ENCODE results near the gene DDAH2.
A peak's percentile ranks its signal among the peaks of the same experiment; 100 is the strongest.

DDAH2 gene, protein sequence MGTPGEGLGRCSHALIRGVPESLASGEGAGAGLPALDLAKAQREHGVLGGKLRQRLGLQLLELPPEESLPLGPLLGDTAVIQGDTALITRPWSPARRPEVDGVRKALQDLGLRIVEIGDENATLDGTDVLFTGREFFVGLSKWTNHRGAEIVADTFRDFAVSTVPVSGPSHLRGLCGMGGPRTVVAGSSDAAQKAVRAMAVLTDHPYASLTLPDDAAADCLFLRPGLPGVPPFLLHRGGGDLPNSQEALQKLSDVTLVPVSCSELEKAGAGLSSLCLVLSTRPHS

DNA sequence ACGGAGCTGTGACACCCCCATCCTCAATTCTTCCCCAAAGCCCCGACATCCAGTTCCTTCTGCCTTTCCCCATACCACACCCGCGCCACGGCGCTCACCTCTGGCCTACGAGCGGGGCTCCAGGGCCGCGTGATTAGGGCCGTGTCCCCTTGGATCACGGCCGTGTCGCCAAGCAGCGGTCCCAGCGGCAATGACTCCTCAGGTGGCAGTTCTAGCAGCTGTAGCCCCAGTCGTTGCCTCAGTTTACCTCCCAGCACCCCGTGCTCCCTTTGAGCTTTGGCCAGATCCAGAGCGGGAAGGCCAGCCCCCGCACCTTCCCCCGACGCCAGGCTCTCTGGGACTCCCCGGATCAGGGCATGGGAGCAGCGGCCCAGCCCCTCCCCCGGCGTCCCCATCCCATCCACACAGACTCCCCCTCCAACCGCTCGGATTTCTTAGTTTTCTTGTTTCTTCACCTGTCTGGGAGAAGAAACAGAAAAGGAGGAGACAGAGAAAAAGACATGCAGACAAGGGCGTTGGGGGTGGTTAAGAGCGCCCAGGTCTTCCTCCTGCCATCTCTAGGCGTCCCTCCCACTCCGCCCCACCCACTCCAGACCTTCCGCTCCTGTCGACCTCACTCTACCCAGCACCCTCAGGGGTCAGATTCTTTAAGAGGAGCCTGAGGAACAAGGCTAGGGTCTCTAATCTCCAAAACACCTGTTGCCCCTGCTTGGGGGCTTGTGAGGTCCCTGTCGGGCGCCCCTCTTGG, at the start of gene DDAH2:
DDAH2 (minus strand) TSS at position 533 of the 748 bp plus-strand sequence; CDS start at position 395, 138 bp downstream.
- no peak for DNase-seq

DNA sequence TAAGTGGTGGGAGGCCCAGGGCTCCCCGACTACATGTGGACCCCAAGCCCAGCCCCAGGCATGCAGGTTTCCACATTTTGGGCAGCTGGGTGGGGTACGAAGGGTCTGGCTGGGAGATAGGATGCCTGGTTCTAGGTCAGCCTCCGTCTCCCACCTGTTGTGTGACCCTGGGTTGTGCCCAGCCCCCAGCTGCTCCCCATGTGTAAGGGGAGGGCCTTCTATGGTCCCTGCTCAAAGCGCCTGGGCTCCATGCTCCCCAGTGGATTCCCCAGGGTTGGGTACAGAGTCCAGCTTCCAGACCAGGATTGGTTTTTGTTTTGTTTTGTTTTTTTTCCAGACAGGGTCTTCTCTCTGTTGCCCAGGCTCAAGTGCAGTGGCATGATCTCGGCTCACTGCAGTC, 49.1 kb upstream of the DDAH2 start:
- DNase-seq, result no peak

DNA sequence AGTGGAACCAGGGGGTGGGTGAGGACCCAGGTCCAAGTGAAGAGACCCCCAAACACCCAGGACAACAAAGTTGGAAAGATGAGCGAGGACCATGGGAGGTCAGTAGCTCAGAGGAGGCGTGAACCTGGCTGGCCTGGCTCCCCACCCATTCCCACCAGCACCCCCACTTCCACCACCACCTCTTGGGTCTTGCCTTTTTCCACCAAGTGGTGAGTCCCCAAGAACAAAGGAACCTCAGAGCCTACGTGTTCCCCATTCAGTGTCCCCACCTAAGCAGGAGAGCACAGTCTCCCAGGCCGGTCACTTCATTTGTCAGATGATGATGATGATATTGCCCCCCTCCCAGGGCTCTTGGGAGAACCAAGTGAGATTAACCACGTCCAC, 48.6 kb upstream of the DDAH2 start:
- no peak for DNase-seq

DNA sequence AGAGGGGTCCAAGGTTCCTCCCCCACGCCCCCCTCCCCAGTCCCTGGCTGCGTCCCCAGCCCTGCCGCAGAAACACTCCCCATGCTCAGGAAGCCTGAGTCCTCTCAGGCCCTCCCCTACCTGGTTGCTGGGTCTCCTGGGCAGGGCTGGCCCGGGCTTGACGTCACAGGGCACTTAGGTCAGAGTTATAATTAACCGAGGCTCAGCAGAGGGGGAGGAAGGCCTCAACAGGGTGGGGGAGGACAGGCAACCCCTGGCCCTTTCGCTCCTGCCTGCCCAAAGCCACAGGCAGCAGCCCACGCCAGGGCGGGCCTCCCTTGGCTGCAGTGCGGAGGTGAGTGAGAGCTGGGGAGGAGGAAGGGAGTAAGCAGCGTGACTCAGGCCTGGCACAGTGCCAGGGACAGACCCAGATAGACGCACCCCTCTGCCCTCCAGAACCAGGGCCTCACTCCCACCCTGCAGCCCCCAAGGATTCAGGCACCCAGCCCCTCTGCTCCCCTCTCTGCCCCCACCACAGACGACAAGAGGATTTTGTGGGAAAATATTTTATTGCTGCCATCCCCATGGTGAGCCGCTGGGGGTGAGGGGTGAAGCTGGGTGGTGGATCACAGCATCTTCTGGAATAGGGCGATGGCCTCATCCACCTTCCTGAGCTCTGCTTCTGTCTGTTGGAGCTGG, 48.0 kb upstream of the DDAH2 start, which contains the start of gene VWA7:
VWA7 (minus strand) TSS at position 340 of the 678 bp plus-strand sequence. CDS start 549 bp downstream, outside the sequence.
- peak; percentile 75 for DNase-seq

DNA sequence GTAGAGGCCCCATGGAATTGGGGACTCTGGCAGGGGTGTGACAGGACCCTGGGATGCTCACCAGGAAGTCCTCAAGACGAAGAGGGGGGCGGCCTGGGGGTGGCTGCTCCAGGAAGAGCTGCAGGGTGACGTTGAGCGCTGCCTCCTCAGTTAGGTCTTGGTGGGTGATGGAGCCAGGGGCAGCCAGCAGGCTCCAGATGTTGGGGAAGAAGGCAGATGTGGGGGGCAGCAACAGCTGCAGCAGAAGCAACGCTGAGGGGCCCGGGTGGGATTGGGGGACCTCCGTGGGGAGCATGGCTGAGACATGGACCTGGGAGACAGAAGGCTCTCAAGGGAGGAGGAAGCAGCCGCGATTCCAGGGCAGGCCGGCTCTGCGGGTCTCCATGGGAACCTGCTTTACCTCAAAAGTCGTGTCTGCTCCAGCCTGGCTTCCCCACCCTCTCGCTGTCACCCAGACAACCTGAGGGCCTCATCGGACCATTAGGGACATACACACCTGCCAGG, 47.4 kb upstream of the DDAH2 start:
- no peak for DNase-seq

DNA sequence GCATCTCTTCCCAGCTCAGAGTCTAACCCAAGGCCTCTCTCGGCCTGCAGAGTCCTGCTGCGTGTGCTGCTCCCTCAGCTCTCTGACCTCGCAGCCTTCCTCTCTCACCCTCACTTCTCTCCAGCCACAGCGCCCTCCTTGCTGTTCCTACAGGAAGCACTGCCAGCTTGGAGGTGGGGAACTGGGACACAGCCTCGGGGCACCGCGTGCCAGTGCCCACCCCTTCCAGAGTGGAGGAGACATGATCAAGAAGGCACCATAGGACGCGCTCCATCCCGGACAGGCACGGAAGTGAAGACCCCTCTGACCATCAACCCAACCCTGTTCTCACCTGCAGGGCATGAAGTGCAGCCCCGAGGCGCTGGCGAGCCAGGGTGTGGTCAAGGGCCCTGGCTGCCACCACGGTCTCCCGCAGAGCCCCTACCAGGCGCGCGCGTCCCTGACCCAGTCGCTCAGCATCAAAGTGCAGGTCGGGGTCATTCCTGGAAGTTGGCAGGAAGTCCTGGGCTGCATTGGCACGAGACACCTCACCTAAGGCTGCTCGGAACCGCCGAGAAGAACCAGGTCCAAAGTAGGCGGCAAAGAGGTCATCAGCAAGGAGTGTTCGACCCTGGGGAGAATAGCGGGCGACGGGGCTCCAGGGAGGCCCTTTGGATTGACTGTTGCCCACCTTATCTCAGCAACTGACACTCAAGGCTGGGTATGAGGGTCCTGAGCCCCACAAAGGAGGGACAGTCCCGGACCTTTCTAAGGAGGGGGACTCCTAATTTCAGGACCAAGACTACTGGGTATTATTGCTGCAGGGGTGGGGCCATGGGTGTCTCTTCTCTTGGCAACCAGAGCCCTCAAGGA, 46.8 kb upstream of the DDAH2 start:
- DNase-seq, result no peak

DNA sequence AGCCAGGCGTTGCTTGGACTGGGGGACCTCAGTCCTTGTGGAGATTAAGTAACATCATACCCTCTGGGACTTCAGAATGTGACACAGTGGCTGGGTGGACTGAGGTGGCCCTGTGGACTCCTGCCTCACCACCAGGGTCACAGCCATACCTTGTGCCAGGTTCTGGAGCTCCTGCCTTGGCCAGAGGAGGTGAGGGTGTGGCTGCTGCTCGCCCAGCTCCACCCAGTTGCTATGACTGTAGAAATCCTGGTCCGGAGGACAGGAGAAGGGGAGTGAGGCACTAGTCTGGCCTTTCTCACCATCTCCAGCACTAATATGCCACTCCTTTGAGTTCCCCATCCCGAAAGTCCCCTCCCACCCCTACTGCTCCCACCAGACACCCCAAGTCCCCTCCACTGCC, 46.1 kb upstream of the DDAH2 start:
- DNase-seq, result no peak

DNA sequence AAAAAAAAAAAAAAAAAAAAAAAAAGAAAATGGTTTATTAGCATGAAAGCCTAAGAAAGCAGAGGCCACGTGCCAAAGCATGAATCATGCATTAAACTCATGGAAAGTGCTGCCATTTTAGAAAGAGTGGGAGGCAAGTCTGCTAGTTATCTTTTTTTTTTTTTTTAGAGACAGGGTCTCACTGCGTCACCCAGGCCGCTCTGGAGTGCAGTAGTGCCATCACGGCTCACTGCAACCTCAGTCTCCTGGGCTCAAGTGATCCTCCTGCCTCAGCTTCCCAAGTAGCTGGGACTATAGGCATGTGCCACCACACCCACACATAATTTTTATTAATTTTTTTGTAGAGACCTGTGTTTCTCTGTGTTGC, 42.9 kb upstream of the DDAH2 start:
- peak; percentile 23 for DNase-seq

DNA sequence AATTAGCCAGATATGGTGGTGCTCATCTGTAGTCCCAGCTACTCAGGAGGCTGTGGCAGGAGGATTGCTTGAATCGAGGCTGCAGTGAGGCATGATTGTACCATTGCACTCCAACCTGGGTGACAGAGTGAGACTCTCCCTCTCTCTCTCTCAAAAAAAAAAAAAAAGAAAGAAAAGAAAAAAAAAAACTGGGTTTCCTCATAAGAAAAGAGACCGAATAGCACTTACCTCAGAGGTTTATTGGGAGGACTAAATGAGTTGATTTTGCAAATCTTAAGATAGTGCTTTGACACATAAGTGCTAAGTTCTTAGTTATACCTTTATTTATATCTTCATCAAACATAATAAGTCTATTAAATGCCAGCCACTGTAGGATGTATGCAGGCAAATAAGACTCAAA, 41.8 kb upstream of the DDAH2 start:
- DNase-seq, result no peak

DNA sequence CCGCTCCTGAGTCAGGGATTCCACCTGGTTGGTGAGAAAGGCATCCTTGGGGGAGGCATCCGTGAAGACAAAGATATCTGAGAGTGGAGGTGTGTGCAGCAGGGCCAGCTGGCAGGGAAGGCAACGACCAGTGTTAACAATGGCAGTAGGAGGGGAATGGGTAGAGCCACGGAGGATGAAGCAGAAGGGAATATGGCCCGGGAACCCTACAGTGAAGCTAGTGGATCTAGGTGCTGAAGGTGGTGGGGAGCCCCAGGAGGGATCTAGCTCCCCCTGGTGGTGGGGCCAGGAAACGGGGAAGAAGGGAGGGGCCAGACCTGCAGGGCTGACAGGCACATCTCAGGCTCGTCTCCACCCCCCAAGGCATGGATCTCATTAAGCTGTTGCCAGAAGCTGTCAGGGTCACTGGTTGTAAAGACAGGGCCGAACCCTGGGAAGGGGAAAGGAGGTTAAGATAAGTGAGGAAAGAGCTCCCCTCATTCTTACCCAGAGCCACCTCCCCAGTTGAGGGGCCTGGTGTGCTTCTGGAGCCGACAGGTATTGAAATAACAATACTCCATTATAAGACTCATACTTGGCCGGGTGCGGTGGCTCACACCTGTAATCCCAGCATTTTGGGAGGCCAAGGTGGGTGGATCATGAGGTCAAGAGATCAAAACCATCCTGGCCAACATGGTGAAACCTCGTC, 40.7 kb upstream of the DDAH2 start:
- peak; percentile 77 for DNase-seq

DNA sequence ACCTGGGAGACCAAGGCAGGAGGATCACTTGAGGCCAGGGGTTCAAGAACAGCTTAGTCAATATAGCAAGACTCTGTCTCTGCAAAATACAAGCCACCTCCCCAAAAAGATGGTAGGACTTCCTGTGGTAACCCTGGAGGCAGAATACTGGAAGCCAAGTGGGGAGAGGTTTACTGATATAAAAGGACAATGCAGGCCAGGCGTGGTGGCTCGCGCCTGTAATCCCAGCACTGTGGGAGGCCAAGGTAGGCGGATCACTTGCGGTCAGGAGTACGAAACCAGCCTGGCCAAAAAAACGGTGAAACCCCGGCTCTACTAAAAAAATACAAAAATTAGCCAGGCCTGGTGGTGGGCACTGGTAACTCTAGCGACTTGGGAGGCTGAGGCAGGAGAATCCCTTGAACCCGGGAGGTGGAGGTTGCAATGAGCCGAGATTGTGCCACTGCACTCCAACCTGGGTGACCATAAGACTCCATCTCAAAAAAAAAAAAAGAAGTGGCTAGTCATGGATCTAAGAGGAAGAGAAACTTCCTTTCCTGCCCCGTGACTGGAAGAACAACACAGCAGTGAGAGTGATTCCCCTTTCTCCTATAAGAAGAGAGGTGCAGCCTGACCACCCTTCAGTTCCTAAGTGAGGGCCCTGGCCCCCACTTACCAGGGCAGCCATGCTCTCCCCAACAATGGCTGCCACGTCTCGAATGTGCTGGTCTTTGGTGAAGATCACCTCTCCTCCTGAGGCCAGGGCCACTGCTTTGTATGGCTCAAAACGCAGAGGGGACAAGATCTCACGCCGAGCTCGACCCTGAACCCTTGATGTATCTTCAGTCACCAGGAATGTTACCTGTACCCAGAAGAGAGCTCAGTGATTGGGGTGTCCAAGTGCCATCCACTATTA, 39.5 kb upstream of the DDAH2 start:
- no peak for DNase-seq

DNA sequence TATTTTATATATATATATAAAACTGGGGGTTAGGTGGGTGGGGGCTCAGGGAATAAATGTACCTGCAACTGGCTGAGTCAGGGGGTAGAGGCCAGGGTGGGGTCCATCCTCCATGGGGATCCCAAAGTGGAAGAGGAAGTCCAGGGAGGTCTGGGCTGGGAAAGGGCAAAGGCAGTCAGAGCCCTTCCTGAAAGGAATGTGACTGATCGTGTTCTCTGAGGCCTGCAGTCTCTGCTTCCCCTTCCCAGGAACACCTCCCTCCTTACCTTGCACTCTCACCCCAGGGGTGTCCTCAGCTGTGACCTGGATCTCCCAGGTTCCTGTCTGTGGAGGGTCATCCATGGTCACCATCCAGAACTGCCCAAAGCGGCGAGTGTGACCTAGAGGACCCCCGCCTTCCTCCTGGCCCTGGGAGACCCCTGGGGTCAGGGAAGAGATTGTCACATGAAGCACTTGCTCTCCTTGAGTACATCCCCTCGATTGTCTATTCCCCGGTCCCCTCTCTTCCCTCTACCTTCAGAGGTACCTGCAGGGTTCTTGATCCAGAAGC, 38.1 kb upstream of the DDAH2 start:
- no peak for DNase-seq

DNA sequence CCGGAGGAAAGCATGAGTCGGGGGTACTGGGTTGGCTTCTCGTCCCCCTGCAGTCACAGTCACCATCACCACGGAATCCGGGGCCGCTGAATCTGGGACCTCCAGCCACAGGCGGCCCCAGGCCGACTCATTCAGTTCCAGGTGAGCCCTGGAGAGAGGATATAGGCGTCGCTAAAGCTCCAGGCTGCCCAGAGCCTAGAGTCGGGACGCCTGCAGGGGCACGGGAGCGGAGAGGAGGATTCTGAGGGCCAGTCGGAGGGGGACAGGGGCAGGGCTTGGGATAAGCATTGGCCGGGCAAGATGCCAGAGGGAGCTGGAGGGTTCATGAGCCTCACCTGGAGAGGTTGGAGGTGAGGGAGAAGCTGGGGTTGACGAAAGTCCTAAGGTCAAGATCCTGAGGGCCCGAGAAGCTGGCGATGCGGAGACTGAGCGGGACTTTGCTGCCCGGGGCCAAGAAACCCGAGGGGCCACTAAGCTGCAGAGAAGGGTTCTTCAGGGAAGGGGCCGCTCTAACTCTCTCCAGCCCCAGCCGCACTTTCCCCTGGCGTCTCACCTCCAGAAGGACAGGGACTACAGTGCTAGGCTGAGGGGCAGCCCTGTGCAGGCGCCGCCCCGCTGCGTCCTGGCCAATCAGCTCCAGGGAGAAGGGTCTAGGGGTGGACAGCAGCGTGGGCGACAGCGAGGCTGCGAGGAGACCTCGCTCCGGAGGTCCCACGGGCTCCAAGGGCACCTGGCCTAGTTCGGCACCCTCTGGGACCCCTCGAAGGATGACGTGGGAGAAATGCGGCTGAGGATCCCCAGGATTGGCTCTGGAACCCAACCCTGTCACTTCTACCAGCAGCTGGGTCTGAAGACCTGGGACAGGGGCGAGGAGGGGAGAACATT, 37.1 kb upstream of the DDAH2 start:
- DNase-seq, result no peak

DNA sequence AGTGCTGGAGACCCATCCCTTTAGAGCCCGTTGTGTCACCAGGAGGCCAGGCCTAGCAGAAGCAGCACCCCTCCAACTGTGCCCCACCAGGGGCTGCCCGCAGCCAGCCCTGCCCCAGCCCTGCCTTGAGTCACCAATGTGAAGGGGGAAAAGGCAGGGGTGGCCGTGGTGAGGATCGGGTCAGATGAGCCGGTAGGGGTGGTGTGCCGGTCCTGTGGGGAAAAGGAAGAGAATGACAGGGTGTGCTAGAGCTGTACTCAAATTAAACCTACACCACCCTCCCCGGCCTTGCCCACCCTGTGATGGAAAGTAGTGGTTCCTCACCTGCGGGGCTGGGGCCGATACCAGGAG, 36.4 kb upstream of the DDAH2 start:
- DNase-seq, result no peak

DNA sequence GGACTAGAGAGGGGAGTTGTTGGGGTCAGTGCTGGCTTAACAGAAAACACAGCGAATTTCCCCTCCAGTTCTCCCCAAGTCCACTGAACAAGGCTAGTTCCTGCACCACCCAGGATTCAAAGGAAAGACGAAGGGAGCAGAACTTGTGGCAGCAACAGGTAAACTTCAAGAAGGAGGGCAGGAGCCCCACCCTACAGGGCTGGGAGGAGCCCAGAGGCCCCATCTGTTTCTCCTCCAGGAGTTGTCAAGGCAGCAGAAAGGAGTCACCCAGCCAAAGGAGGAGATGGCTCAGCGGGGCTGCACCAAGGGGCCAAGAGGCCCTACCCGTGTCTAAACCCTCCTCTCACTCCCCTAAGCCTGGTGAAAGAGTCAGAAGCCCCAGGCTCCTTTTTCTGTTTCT, 35.1 kb upstream of the DDAH2 start:
- DNase-seq, result no peak

DNA sequence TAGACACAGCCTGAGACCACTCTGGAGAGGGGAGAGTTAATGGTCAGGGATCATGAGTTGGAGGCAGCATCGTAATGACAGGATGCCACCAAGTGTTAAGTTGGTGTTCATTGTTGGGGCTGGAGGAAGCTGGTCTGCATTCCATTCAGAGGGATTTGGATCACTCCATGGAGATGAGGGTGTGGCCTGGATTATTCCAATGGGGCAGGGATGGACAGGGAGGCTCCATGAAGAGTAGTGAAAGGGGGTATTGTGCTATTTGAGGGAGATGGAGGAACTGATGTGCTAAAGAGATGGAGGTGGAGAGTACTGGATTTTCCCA, 34.5 kb upstream of the DDAH2 start:
- no peak for DNase-seq

DNA sequence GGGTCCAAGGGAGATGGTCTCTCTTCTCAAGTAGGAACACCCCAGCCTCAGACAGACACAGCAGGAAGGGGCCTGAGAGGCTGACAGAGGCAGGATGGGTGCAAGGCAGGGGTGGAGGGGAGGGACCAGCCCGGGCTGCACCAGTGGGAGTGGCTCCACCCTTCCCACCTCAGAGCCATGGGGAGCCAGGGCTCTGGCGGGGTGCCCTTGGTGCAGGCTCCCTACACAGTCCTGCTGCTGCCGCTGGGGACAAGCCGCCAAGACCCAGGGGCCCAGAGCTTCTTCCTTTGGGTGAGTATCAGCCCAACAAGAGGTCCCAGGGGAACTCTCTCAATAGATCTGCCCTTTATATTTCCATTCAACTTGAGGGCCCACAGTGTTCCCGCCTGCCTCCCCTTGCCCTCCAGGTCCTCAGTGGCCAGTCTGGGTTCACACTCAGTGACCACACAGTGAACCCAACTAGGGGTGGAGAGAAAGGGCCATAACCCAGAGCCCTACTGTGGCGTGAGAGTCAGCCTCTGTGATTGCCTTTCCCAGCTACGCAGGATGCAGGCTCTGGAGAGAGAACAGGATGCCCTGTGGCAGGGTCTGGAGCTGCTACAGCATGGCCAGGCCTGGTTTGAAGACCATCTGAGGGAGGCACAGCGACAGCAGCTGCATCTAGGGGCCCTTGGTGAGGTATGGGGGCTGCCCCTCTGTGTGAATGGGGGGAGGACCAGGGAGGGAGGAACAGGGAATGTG, 33.9 kb upstream of the DDAH2 start:
- no peak for DNase-seq

DNA sequence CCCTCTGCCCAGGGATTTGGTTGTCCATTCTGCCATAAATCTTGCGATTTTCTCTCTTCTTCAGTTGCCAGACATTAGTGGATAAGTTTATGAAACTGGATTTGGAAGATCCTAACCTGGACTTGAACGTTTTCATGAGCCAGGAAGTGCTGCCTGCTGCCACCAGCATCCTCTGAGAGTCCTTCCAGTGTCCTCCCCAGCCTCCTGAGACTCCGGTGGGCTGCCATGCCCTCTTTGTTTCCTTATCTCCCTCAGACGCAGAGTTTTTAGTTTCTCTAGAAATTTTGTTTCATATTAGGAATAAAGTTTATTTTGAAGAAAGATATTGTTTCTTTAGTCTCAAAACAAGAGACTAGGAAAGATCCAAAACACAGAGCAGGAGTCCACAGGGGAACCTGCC, 33.3 kb upstream of the DDAH2 start, which contains the start of gene SAPCD1:
SAPCD1 (plus strand) TSS at position 301 of the 400 bp plus-strand sequence. CDS start 399 bp downstream, outside the sequence.
- DNase-seq, result no peak

DNA sequence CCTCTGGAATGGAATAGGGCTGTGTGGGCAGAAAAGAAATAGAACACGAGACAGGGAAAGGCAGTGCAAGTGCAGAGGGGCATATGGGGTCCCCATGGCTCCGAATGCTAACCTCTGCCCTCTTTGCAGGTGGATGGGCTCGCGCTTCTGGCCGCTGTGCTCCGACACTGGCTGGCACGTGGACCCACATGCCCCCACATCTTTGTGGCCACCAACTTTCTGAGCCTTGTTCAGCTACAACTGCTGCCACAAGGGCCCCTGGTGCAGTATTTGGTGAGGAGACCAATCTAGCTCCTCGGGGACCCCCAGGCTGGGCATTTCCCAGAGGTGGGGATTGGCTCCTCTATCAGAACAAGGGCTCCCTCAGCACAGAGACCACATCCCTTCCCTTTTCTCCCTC, 32.2 kb upstream of the DDAH2 start:
- no peak for DNase-seq
